HCT116 (cell line): ENCODE measurements around the gene SYNE1. TPM values are rescaled to one million over a fixed set of nuclear protein-coding genes. Genes with fewer than 3 reads are reported as not detected.
"Not testable (repeated sequence)": the region's sequence is repeated elsewhere in the genome, so short reads cannot be mapped to it uniquely, and the experiment has no call there.

ENCODE experiments used
- ATAC-seq: fragments of 200-7000 bp; cut with Tn5 transposase; 2 replicates; pipeline ENCODE4 v1.9.1; 2020; ENCODE audit warnings: mild to moderate bottlenecking, moderate library complexity
- BruUV-seq: library from RNA; stranded (reverse); fragments of 400-500 nt; replicated peaks from 2 replicates; lab custom pipeline; 2021; lab: Mats Ljungman, UMichigan
- CTCF ChIA-PET: fragments of 300-600 bp; sonication (Branson Sonifier 250); formaldehyde crosslinking; loops from one replicate; lab custom pipeline; 2021; ENCODE audit warnings: antibody characterized with exemption; lab: Charles Lee
- POLR2A ChIA-PET: fragments of 300-600, 350-600 bp; sonication (Branson Sonifier 250); formaldehyde crosslinking; loops from one replicate; lab custom pipeline; 2021; ENCODE audit warnings: antibody characterized with exemption; lab: Charles Lee
- RAD21 ChIA-PET, 2 experiments: fragments of 300-600 bp; sonication (Branson Sonifier 250); formaldehyde crosslinking; loops; one replicate each; lab custom pipeline; 2023; ENCODE audit warnings: low total read pairs in 2 of 2; ENCODE audit not compliant: uncharacterized antibody in 2 of 2, unreplicated experiment in 2 of 2, low non-redundant PET in 1 of 2; lab: Charles Lee
- DNase-seq: peaks from one replicate; pipeline ENCODE4 v3.0.0-alpha.2; 2010; ENCODE audit warnings: low read depth, low spot score
- H2AFZ ChIP-seq: fragments of 200-600 bp; shearing (Covaris generic), sonication (generic); 2 replicates; pipeline ENCODE4 v1.6.1; 2017; ENCODE audit warnings: low read depth, mixed run types, mixed read lengths, antibody characterized with exemption, low read length; ENCODE audit not compliant: poor library complexity, severe bottlenecking
- H3K27ac ChIP-seq: 2 replicates; pipeline ENCODE4 v1.5.1; 2012; ENCODE audit warnings: low read depth, low read length
- H3K27me3 ChIP-seq: fragments of 200-600 bp; sonication (generic); 2 replicates; pipeline ENCODE4 v1.6.1; 2016; ENCODE audit warnings: mixed run types, low read length, mixed read lengths; ENCODE audit not compliant: insufficient read depth
- H3K36me3 ChIP-seq, 2 experiments: fragments of 200-500 bp in 1 of 2; fragments of 200-600 bp in 1 of 2; sonication (Bioruptor generic) in 1 of 2; sonication (generic) in 1 of 2; 2 replicates each; pipeline versions ENCODE4 v1.5.1 to v1.6.1; 2014 to 2016; ENCODE audit warnings: low read length in 2 of 2, inconsistent platforms in 1 of 2, mixed read lengths in 1 of 2, mixed run types in 1 of 2; ENCODE audit not compliant: insufficient read depth in 2 of 2, control insufficient read depth in 1 of 2
- H3K4me1 ChIP-seq, 2 experiments: fragments of 200-600 bp in 1 of 2; sonication (generic) in 1 of 2; 2 replicates each; pipeline versions ENCODE4 v1.5.1 to v1.6.1; 2012 to 2017; ENCODE audit warnings: low read length in 2 of 2, inconsistent platforms in 1 of 2, mild to moderate bottlenecking in 1 of 2, mixed read lengths in 1 of 2, mixed run types in 1 of 2, moderate library complexity in 1 of 2; ENCODE audit not compliant: insufficient read depth in 2 of 2, control insufficient read depth in 1 of 2
- H3K4me2 ChIP-seq: fragments of 200-600 bp; sonication (generic); 2 replicates; pipeline ENCODE4 v1.6.1; 2017; ENCODE audit warnings: mixed run types, low read length, mixed read lengths
- H3K4me3 ChIP-seq, 2 experiments: fragments of 200-600 bp in 1 of 2; sonication (generic) in 1 of 2; replicated peaks in 1 of 2; 2 replicates each; pipeline ENCODE4 v1.5.1; 2011 to 2016; ENCODE audit warnings: low read length in 2 of 2, control low read depth in 1 of 2, low read depth in 1 of 2, mild to moderate bottlenecking in 1 of 2, mixed read lengths in 1 of 2, mixed run types in 1 of 2
- H3K79me2 ChIP-seq: fragments of 200-600 bp; sonication (generic); 2 replicates; pipeline ENCODE4 v1.6.1; 2017; ENCODE audit warnings: mild to moderate bottlenecking, mixed run types, low read length, moderate library complexity, mixed read lengths; ENCODE audit not compliant: insufficient read depth
- H3K9ac ChIP-seq: fragments of 200-600 bp; sonication (generic); 2 replicates; pipeline ENCODE4 v1.6.1; 2016; ENCODE audit warnings: low read length, mixed read lengths
- H3K9me2 ChIP-seq: fragments of 200-600 bp; sonication (generic), shearing (Covaris generic); 2 replicates; pipeline ENCODE4 v1.6.1; 2017; ENCODE audit warnings: mixed run types, mild to moderate bottlenecking, moderate library complexity; ENCODE audit not compliant: insufficient read depth
- H3K9me3 ChIP-seq, 2 experiments: fragments of 200-500 bp in 1 of 2; fragments of 200-600 bp in 1 of 2; sonication (Bioruptor generic) in 1 of 2; sonication (generic) in 1 of 2; 2 replicates each; pipeline ENCODE4 v1.6.1; 2014 to 2017; ENCODE audit warnings: low read length in 2 of 2, mixed read lengths in 2 of 2, inconsistent platforms in 1 of 2, low read depth in 1 of 2, mild to moderate bottlenecking in 1 of 2, mixed run types in 1 of 2, moderate library complexity in 1 of 2; ENCODE audit not compliant: control insufficient read depth in 1 of 2, insufficient read depth in 1 of 2
- H4K20me1 ChIP-seq: fragments of 200-600 bp; sonication (generic), shearing (Covaris generic); 2 replicates; pipeline ENCODE4 v1.6.1; 2017; ENCODE audit warnings: mixed run types, mild to moderate bottlenecking, moderate library complexity; ENCODE audit not compliant: insufficient read depth
- EGR1 ChIP-seq: IDR thresholded peaks from 2 replicates; pipeline ENCODE4 v1.6.1; 2012; ENCODE audit warnings: low read depth
- ELF1 ChIP-seq: IDR thresholded peaks from 2 replicates; pipeline ENCODE4 v1.6.1; 2012; ENCODE audit warnings: low read depth, borderline replicate concordance
- JUND ChIP-seq: IDR thresholded peaks from 2 replicates; pipeline ENCODE4 v1.6.1; 2012
- RAD21 ChIP-seq: IDR thresholded peaks from 2 replicates; pipeline ENCODE4 v1.6.1; 2012; ENCODE audit warnings: low read depth, mild to moderate bottlenecking
- SRF ChIP-seq: IDR thresholded peaks from 2 replicates; pipeline ENCODE4 v1.6.1; 2012; ENCODE audit warnings: low read depth
- YY1 ChIP-seq: IDR thresholded peaks from 2 replicates; pipeline ENCODE4 v1.6.1; 2011; ENCODE audit warnings: low read length, low read depth, moderate library complexity, mild to moderate bottlenecking; ENCODE audit not compliant: insufficient replicate concordance; ENCODE audit errors: extremely low read depth
- intact Hi-C: fragments of 100-400 bp; cut with micrococcal nuclease; formaldehyde crosslinking; loops from 2 replicates; pipeline ENCODE4 v1.10.0; 2022
- total RNA-seq: library from RNA; stranded (reverse); gene quantifications from one replicate; pipeline ENCODE4 v1.2.1, GENCODE V29; 2021; ENCODE audit not compliant: unreplicated experiment
- TF ChIP-seq, protein P1 (sequence below), 3 experiments: fragments of 200-600 bp in 1 of 3; sonication (generic) in 1 of 3; IDR thresholded peaks in 2 of 3; conservative IDR thresholded peaks in 1 of 3; 2 replicates each; pipeline ENCODE4 v1.5.1; 2012 to 2017; ENCODE audit warnings: low read depth in 2 of 3, low read length in 2 of 3, antibody characterized with exemption in 1 of 3, borderline replicate concordance in 1 of 3, control low read depth in 1 of 3, mild to moderate bottlenecking in 1 of 3, mixed read lengths in 1 of 3, mixed run types in 1 of 3, moderate library complexity in 1 of 3; ENCODE audit not compliant: insufficient read depth in 1 of 3
- TF ChIP-seq, protein P2 (sequence below): IDR thresholded peaks from 2 replicates; pipeline ENCODE4 v1.6.1; 2012

The SYNE1 gene
- total RNA-seq, 1 experiment from 2014 or later = 5.4 TPM

DNA sequence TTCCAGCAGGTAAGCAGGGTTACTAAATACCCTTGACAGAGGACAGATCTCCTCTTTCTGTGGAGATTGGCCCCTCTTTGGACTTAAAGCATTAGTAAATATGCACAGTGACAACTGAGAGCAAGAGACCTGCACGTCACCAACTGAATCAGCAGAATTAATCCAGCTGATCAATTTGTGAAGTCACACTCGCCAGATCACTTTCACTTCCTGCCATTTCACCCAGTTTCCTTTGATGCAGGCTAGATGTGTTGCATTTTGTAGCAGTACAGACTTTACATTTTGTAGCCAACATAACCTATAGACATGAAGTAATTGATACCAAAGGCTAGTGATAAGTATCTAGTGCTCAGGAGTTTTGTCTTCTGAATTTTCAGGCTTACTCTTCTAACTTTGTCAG is 11.9 kb downstream of the SYNE1 start:
- Histone ChIP-seq H3K79me2 (no peaks in the 10 kb centered on the region), H3K27ac (no peak overlapping the region), H3K9me2 (no peaks in the 10 kb centered on the region), H3K9me3 (no peaks in the 10 kb centered on the region), H2AFZ (no peak overlapping the region), H3K9ac (no peak overlapping the region), H3K4me3 (no peak overlapping the region), H4K20me1 (no peaks in the 10 kb centered on the region), H3K4me2 (no peak overlapping the region), H3K36me3 (no peaks in the 10 kb centered on the region), H3K27me3 (no peaks in the 10 kb centered on the region), H3K4me1 (no peaks in the 10 kb centered on the region)
- no peak for ATAC-seq
- ChIA-PET POLR2A (no interaction called here), RAD21 (no interaction called here), CTCF (no interaction called here)
- intact Hi-C loops = no loop called here
- no peak for TF ChIP-seq JUND
- no peak for TF ChIP-seq EGR1
- TF ChIP-seq RAD21 = no peak
- TF ChIP-seq, protein P1, sequence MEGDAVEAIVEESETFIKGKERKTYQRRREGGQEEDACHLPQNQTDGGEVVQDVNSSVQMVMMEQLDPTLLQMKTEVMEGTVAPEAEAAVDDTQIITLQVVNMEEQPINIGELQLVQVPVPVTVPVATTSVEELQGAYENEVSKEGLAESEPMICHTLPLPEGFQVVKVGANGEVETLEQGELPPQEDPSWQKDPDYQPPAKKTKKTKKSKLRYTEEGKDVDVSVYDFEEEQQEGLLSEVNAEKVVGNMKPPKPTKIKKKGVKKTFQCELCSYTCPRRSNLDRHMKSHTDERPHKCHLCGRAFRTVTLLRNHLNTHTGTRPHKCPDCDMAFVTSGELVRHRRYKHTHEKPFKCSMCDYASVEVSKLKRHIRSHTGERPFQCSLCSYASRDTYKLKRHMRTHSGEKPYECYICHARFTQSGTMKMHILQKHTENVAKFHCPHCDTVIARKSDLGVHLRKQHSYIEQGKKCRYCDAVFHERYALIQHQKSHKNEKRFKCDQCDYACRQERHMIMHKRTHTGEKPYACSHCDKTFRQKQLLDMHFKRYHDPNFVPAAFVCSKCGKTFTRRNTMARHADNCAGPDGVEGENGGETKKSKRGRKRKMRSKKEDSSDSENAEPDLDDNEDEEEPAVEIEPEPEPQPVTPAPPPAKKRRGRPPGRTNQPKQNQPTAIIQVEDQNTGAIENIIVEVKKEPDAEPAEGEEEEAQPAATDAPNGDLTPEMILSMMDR (IDR thresholded peaks at IDR 0.05 in 2 of 3, conservative IDR thresholded peaks at IDR 0.05 in 1 of 3; ENCODE audit: borderline replicate concordance in 1 of 3, insufficient read depth in 1 of 3, low read depth in 2 of 3, low read length in 2 of 3) = no peak
- no peak for TF ChIP-seq SRF
- TF ChIP-seq YY1 = no peak
- no peak for TF ChIP-seq ELF1
- TF ChIP-seq, protein P2, sequence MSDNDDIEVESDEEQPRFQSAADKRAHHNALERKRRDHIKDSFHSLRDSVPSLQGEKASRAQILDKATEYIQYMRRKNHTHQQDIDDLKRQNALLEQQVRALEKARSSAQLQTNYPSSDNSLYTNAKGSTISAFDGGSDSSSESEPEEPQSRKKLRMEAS = no peak
- BruUV-seq = no TSS peak
- DNase-seq = no peak

DNA sequence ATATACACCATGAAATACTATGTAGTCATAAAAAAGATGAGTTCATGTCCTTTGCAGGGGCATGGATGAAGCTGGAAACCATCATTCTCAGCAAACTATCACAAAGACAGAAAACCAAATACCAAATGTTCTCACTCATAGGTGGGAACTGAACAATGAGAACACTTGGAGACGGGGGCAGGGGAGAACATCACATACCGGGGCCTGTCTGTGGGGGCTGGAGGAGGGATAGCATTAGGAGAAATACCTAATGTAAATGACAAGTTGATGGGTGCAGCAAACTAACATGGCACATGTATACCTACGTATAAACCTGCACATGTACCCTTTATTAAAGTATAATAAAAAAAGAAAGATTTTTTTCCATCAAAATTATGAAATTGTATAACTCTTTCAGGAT is 22.4 kb downstream of the SYNE1 start:
- H3K27ac ChIP-seq, H3K36me3 ChIP-seq, POLR2A ChIA-PET, H3K4me3 ChIP-seq, ATAC-seq, BruUV-seq, H4K20me1 ChIP-seq, RAD21 ChIA-PET, CTCF ChIA-PET, H3K9me3 ChIP-seq, H3K27me3 ChIP-seq, DNase-seq, intact Hi-C loops, H3K9ac ChIP-seq, H3K9me2 ChIP-seq, H3K4me1 ChIP-seq, H3K79me2 ChIP-seq, H3K4me2 ChIP-seq, H2AFZ ChIP-seq: not testable (repeated sequence)
